Ascending aorta (tissue), 2 donors: ENCODE results near the gene FCGR3A. TPM values are rescaled to one million over a fixed set of nuclear protein-coding genes. Genes with fewer than 3 reads are reported as not detected.
A peak's percentile ranks its signal among the peaks of the same experiment; 100 is the strongest.
"Not testable (repeated sequence)": the region's sequence is repeated elsewhere in the genome, so short reads cannot be mapped to it uniquely, and the experiment has no call there.

Experiments used
- DNase-seq, 2 donors: peaks; one replicate each; pipeline ENCODE4 v3.0.0-alpha.2; 2019; ENCODE audit warnings: low spot score in 2 of 2
- H3K27ac ChIP-seq, 2 donors: fragments of 200-600 bp; sonication (generic); one replicate each; pipeline ENCODE4 v1.5.1; 2016 to 2017; ENCODE audit warnings: mild to moderate bottlenecking in 1 of 2
- H3K27me3 ChIP-seq: fragments of 200-600 bp; sonication (generic); one replicate; pipeline ENCODE4 v1.5.1; 2017
- H3K36me3 ChIP-seq, 2 donors: fragments of 200-600 bp; sonication (generic); one replicate each; pipeline ENCODE4 v1.5.1; 2016
- H3K4me1 ChIP-seq, 2 donors: fragments of 200-600 bp; sonication (generic); one replicate each; pipeline ENCODE4 v1.5.1; 2016 to 2017; ENCODE audit warnings: mild to moderate bottlenecking in 1 of 2
- H3K4me3 ChIP-seq, 2 donors: fragments of 200-600 bp; sonication (generic); one replicate each; pipeline ENCODE4 v1.5.1; 2016 to 2017; ENCODE audit warnings: mild to moderate bottlenecking in 1 of 2
- H3K9me3 ChIP-seq, 2 donors: fragments of 200-600 bp; sonication (generic); one replicate each; pipeline ENCODE4 v1.5.1; 2016
- intact Hi-C: fragments of 100-400 bp; cut with DNase I; formaldehyde crosslinking; loops from one replicate; pipeline ENCODE4 v1.15.1; 2023
- total RNA-seq: library from RNA; depleted of rRNA; stranded (reverse); fragments of >200 nt; gene quantifications from one replicate; pipeline ENCODE4 v1.1.0, GENCODE V29; 2016

Gene FCGR3A
- total RNA-seq, 1 donor from 2014 or later = 8.8 TPM

- H3K4me1 ChIP-seq, H3K27me3 ChIP-seq, H3K36me3 ChIP-seq, DNase-seq, intact Hi-C loops, H3K27ac ChIP-seq, H3K4me3 ChIP-seq, H3K9me3 ChIP-seq: not testable (repeated sequence)
These were observed 740 bp downstream of the FCGR3A start for GRCh38 chr1:161548749-161549406.

GRCh38 chr1:161547995-161548741, 1.4 kb downstream of the FCGR3A start:
- DNase-seq, H3K27me3 ChIP-seq, H3K27ac ChIP-seq, intact Hi-C loops, H3K4me1 ChIP-seq, H3K9me3 ChIP-seq, H3K4me3 ChIP-seq, H3K36me3 ChIP-seq: not testable (repeated sequence)

GRCh38 chr1:161545005-161545731, 4.5 kb downstream of the FCGR3A start:
- not testable (repeated sequence) for DNase-seq

GRCh38 chr1:161543125-161543524, 6.5 kb downstream of the FCGR3A start:
- H3K4me3 ChIP-seq, H3K9me3 ChIP-seq, H3K36me3 ChIP-seq, DNase-seq, H3K27me3 ChIP-seq, H3K27ac ChIP-seq, intact Hi-C loops, H3K4me1 ChIP-seq: not testable (repeated sequence)

More at GRCh38 chr1:161545005-161545731, 4.5 kb downstream of the FCGR3A start:
- H3K4me1 ChIP-seq, intact Hi-C loops, H3K27ac ChIP-seq, H3K9me3 ChIP-seq, H3K36me3 ChIP-seq, H3K27me3 ChIP-seq, H3K4me3 ChIP-seq: not testable (repeated sequence)

GRCh38 chr1:161542091-161542559, 7.5 kb downstream of the FCGR3A start:
- H3K4me3 ChIP-seq, H3K4me1 ChIP-seq, H3K36me3 ChIP-seq, intact Hi-C loops, DNase-seq, H3K9me3 ChIP-seq, H3K27ac ChIP-seq, H3K27me3 ChIP-seq: not testable (repeated sequence)

GRCh38 chr1:161540570-161540960, 9.1 kb downstream of the FCGR3A start:
- H3K9me3 ChIP-seq, H3K36me3 ChIP-seq, H3K27me3 ChIP-seq, H3K4me1 ChIP-seq, intact Hi-C loops, DNase-seq: not testable (repeated sequence)
- H3K4me3 ChIP-seq = peak overlapping the region; percentile 58 to 68
- H3K27ac ChIP-seq = peak overlapping the region; percentile 62 to 66

GRCh38 chr1:161539731-161540569, 9.7 kb downstream of the FCGR3A start:
- H3K27ac ChIP-seq = peak overlapping the region; percentile 62 to 66

GRCh38 chr1:161538925-161539479, 10.6 kb downstream of the FCGR3A start:
- H3K9me3 ChIP-seq, H3K27me3 ChIP-seq, H3K27ac ChIP-seq, H3K36me3 ChIP-seq, H3K4me3 ChIP-seq, DNase-seq, intact Hi-C loops, H3K4me1 ChIP-seq: not testable (repeated sequence)

More at GRCh38 chr1:161539731-161540569, 9.7 kb downstream of the FCGR3A start:
- H3K27me3 ChIP-seq, H3K36me3 ChIP-seq, intact Hi-C loops, H3K4me1 ChIP-seq, H3K9me3 ChIP-seq: not testable (repeated sequence)
- DNase-seq = peak in 1 of 2 donors; percentile 89
- peak overlapping the region; percentile 58 to 68 for H3K4me3 ChIP-seq

GRCh38 chr1:161537068-161537669, 12.4 kb downstream of the FCGR3A start:
- H3K36me3 ChIP-seq, H3K4me3 ChIP-seq, H3K27me3 ChIP-seq, H3K27ac ChIP-seq, H3K9me3 ChIP-seq, intact Hi-C loops, DNase-seq, H3K4me1 ChIP-seq: not testable (repeated sequence)

- H3K9me3 ChIP-seq, H3K27me3 ChIP-seq, H3K36me3 ChIP-seq, DNase-seq, H3K4me1 ChIP-seq: not testable (repeated sequence)
- Histone ChIP-seq H3K27ac (peak overlapping the region; percentile 77 to 97), H3K4me3 (peak overlapping the region; percentile 39 to 45)
- intact Hi-C loops = loop anchor here (2.0 to 5.0 kb wide), 2 partner anchors 78 to 194 kb away; no protein-coding TSS in a partner anchor
These were observed 16.7 kb downstream of the FCGR3A start for GRCh38 chr1:161532644-161533567.
